GM12878 (cell line): ENCODE data around the gene AMZ2. TPM values are rescaled to one million over a fixed set of nuclear protein-coding genes. Genes with fewer than 3 reads are reported as not detected.
"Not testable (repeated sequence)": the region's sequence is repeated elsewhere in the genome, so short reads cannot be mapped to it uniquely, and the experiment has no call there.

Experiments
- ATAC-seq: fragments of 200-7000 bp; cut with Tn5 transposase; 3 replicates; pipeline ENCODE4 v1.9.1; 2020; ENCODE audit warnings: mild to moderate bottlenecking, moderate library complexity
- BruUV-seq: library from RNA; stranded (reverse); fragments of 400-500 nt; replicated peaks from 2 replicates; lab custom pipeline; 2021; lab: Mats Ljungman, UMichigan
- CTCF ChIA-PET: fragments of 300-600 bp; sonication (Branson Sonifier 250); formaldehyde crosslinking; extraction: SDS; loops from one replicate; lab custom pipeline; 2021; ENCODE audit warnings: inconsistent platforms; lab: Yijun Ruan, JAX
- POLR2A ChIA-PET: fragments of 350-600 bp; formaldehyde crosslinking; extraction: SDS; loops from one replicate; lab custom pipeline; 2021; ENCODE audit warnings: inconsistent platforms; lab: Charles Lee
- RAD21 ChIA-PET: fragments of 300-600 bp; sonication (Branson Sonifier 250); formaldehyde crosslinking; loops from one replicate; lab custom pipeline; 2023; ENCODE audit warnings: antibody characterized with exemption; ENCODE audit not compliant: unreplicated experiment; lab: Charles Lee
- SMC1A ChIA-PET: fragments of 300-600 bp; sonication (Branson Sonifier 250); formaldehyde crosslinking; loops from one replicate; lab custom pipeline; 2023; ENCODE audit not compliant: unreplicated experiment, uncharacterized antibody; lab: Charles Lee
- DNase-seq: peaks from one replicate; pipeline ENCODE4 v3.0.0-alpha.2; 2011; ENCODE audit warnings: low read depth, low spot score
- FAIRE-seq: peaks from 3 replicates; lab custom pipeline; 2011; peaks lifted over from hg19 to GRCh38; lab: Jason Lieb, UNC
- H2AFZ ChIP-seq: 2 replicates; pipeline ENCODE4 v1.6.0; 2011; ENCODE audit warnings: low read depth, low read length, control low read depth; ENCODE audit not compliant: control insufficient read depth
- H3K27ac ChIP-seq: 2 replicates; pipeline ENCODE4 v1.5.1; 2011; ENCODE audit warnings: control low read depth; ENCODE audit not compliant: control insufficient read depth, insufficient read depth
- H3K27me3 ChIP-seq, 2 experiments: replicated peaks in 1 of 2; 2 replicates each; pipeline versions ENCODE4 v1.6.0 to v1.6.1; 2011; ENCODE audit warnings: low read length in 1 of 2; ENCODE audit not compliant: control insufficient read depth in 2 of 2, insufficient read depth in 2 of 2
- H3K36me3 ChIP-seq, 2 experiments: 2 replicates each; pipeline ENCODE4 v1.5.1; 2011; ENCODE audit warnings: low read length in 1 of 2; ENCODE audit not compliant: control insufficient read depth in 2 of 2, insufficient read depth in 2 of 2
- H3K4me1 ChIP-seq: 2 replicates; pipeline ENCODE4 v1.6.1; 2011; ENCODE audit warnings: mild to moderate bottlenecking, low read length, moderate library complexity, mixed read lengths; ENCODE audit not compliant: control insufficient read depth, insufficient read depth
- H3K4me2 ChIP-seq: 2 replicates; pipeline ENCODE4 v1.6.0; 2011; ENCODE audit warnings: control low read depth; ENCODE audit not compliant: control insufficient read depth, insufficient read depth
- H3K4me3 ChIP-seq: fragments of 200-600 bp; sonication (generic); 2 replicates; pipeline ENCODE4 v1.5.1; 2016
- H3K79me2 ChIP-seq: 2 replicates; pipeline ENCODE4 v1.6.0; 2011; ENCODE audit warnings: low read length; ENCODE audit not compliant: control insufficient read depth, insufficient read depth
- H3K9ac ChIP-seq: 2 replicates; pipeline ENCODE4 v1.8.0; 2011; ENCODE audit warnings: low read length, control low read depth, mixed read lengths; ENCODE audit not compliant: control insufficient read depth, insufficient read depth
- H3K9me3 ChIP-seq: replicated peaks from 3 replicates; pipeline ENCODE4 v1.5.1; 2011; ENCODE audit warnings: mild to moderate bottlenecking, low read length; ENCODE audit not compliant: control insufficient read depth, insufficient read depth
- H4K20me1 ChIP-seq: 2 replicates; pipeline ENCODE4 v1.6.0; 2011; ENCODE audit not compliant: control insufficient read depth, insufficient read depth
- BHLHE40 ChIP-seq, 2 experiments: fragments of 450-650 bp in 1 of 2; IDR thresholded peaks; 2 replicates each; pipeline ENCODE4 v1.6.1; 2011 to 2017; ENCODE audit warnings: low read depth in 2 of 2, borderline replicate concordance in 1 of 2, improper control_type of control experiment in 1 of 2, low read length in 1 of 2, mild to moderate bottlenecking in 1 of 2
- DPF2 ChIP-seq: fragments of 450-650 bp; IDR thresholded peaks from 2 replicates; pipeline ENCODE4 v1.6.1; 2017; ENCODE audit warnings: mild to moderate bottlenecking
- EP300 ChIP-seq, 2 experiments: fragments of 150-350 bp in 1 of 2; IDR thresholded peaks; 2 replicates each; pipeline ENCODE4 v1.6.1; 2011 to 2012; ENCODE audit warnings: low read depth in 2 of 2, low read length in 2 of 2, borderline replicate concordance in 1 of 2, improper control_type of control experiment in 1 of 2, inconsistent platforms in 1 of 2; ENCODE audit not compliant: control insufficient read depth in 1 of 2
- FOS ChIP-seq: IDR thresholded peaks from 3 replicates; pipeline ENCODE4 v1.6.1; 2011; ENCODE audit warnings: borderline replicate concordance; ENCODE audit not compliant: insufficient read length; ENCODE audit errors: extremely low read depth
- FOXM1 ChIP-seq: IDR thresholded peaks from 2 replicates; pipeline ENCODE4 v1.6.1; 2012; ENCODE audit warnings: low read depth, mild to moderate bottlenecking, inconsistent platforms, low read length, moderate library complexity
- HDGF ChIP-seq: fragments of 450-650 bp; IDR thresholded peaks from 2 replicates; pipeline ENCODE4 v1.6.1; 2016; ENCODE audit warnings: antibody characterized with exemption
- IKZF1 ChIP-seq: fragments of 450-650 bp; conservative IDR thresholded peaks from 2 replicates; pipeline ENCODE4 v1.6.1; 2017; ENCODE audit warnings: antibody characterized with exemption, mild to moderate bottlenecking
- IKZF2 ChIP-seq, 2 experiments: fragments of 450-650 bp; IDR thresholded peaks; 2 replicates each; pipeline ENCODE4 v1.6.1; 2017; ENCODE audit warnings: mild to moderate bottlenecking in 2 of 2, moderate library complexity in 2 of 2
- MEF2B ChIP-seq: fragments of 450-650 bp; IDR thresholded peaks from 2 replicates; pipeline ENCODE4 v1.6.1; 2018; ENCODE audit warnings: mild to moderate bottlenecking, moderate library complexity; ENCODE audit not compliant: partially characterized antibody, poor library complexity, severe bottlenecking
- MTA2 ChIP-seq: fragments of 450-650 bp; IDR thresholded peaks from 2 replicates; pipeline ENCODE4 v1.6.1; 2016; ENCODE audit warnings: low read depth, mild to moderate bottlenecking, moderate library complexity
- NBN ChIP-seq: fragments of 450-650 bp; IDR thresholded peaks from 2 replicates; pipeline ENCODE4 v1.6.1; 2016
- NR2F1 ChIP-seq: fragments of 450-650 bp; conservative IDR thresholded peaks from 2 replicates; pipeline ENCODE4 v1.6.1; 2017; ENCODE audit warnings: mild to moderate bottlenecking
- RELB ChIP-seq: fragments of 450-650 bp; IDR thresholded peaks from 2 replicates; pipeline ENCODE4 v1.6.1; 2017; ENCODE audit warnings: low read depth, mild to moderate bottlenecking, moderate library complexity
- WGBS: methylation state at CpG from one replicate; pipeline ENCODE4 v1.1.6; 2016; ENCODE audit warnings: low lambda C conversion rate; ENCODE audit not compliant: insufficient replicate concordance, insufficient coverage; ENCODE audit errors: missing lambda C conversion rate; 5-methylcytosine and 5-hydroxymethylcytosine counted together
- in situ Hi-C: fragments of 300-500 bp; cut with MboI; formaldehyde crosslinking; loops from 9 replicates; pipeline ENCODE4 v1.14.3; 2018; ENCODE audit warnings: mixed read lengths
- intact Hi-C: fragments of 100-400 bp; cut with micrococcal nuclease; formaldehyde crosslinking; loops from one replicate; pipeline ENCODE4 v1.14.2; 2022; ENCODE audit not compliant: unreplicated experiment
- polyA plus RNA-seq, 11 experiments: library from polyadenylated mRNA; depleted of rRNA in 4 of 11; unstranded in 6 of 11; stranded (reverse) in 5 of 11; fragments of >200 nt; fragmentation: Nextera tagmentation in 4 of 11; fragmentation: Illumina TruSeq in 1 of 11; extraction: Ambion mirVana in 4 of 11; extraction: Trizol in 1 of 11; gene quantifications; 1 replicate in 1 of 11; 2 replicates in 10 of 11; pipeline versions ENCODE4 v1.2.1 to v1.2.3, GENCODE V29; 2011 to 2016; ENCODE audit warnings: inconsistent platforms in 2 of 11, missing spikeins in 2 of 11, low read depth in 1 of 11
- total RNA-seq, 4 experiments: library from RNA; depleted of rRNA in 3 of 4; stranded (reverse); fragments of >200 nt in 3 of 4; fragmentation: Illumina TruSeq in 1 of 4; extraction: Trizol in 1 of 4; gene quantifications; 2 replicates each; pipeline versions ENCODE4 v1.2.1 to v1.2.3, GENCODE V29; 2013 to 2021
- TF ChIP-seq, protein P1 (sequence below): fragments of 450-650 bp; IDR thresholded peaks from 2 replicates; pipeline ENCODE4 v1.6.1; 2016; ENCODE audit warnings: mild to moderate bottlenecking

AMZ2 gene
- total and polyA plus RNA-seq, 10 of the 15 experiments (the other 5 are each of a cell fraction or from before 2014, with no cell fraction given), result 79.1 to 189 (median 126) TPM

GRCh38 chr17:68222606-68223005, 25.2 kb upstream of the AMZ2 start:
- H3K36me3 ChIP-seq, result no peaks in the 10 kb centered on the region
- no peaks in the 10 kb centered on the region for H4K20me1 ChIP-seq
- no peak overlapping the region for H3K4me2 ChIP-seq
- H3K9me3 ChIP-seq, result no peaks in the 10 kb centered on the region
- no peak overlapping the region for H3K9ac ChIP-seq
- peaks cover 6% of the 10 kb centered on the region for H3K4me1 ChIP-seq
- POLR2A ChIA-PET, result interaction anchor here (1.3 kb wide), 1 partner anchor 9 kb away, joined by 3 read pairs; no protein-coding TSS in a partner anchor
- H3K4me3 ChIP-seq, result no peak overlapping the region
- TF ChIP-seq FOXM1 (no peak), FOS (no peak)
- H3K27ac ChIP-seq, result no peak overlapping the region
- no peaks in the 10 kb centered on the region for H3K79me2 ChIP-seq
- intact Hi-C loops, result no loop called here
- no TSS peak for BruUV-seq
- SMC1A ChIA-PET, result interaction anchor here (0.9 kb wide), 1 partner anchor 10 kb away, joined by 3 read pairs; no protein-coding TSS in a partner anchor
- ATAC-seq (no peak), FAIRE-seq (no peak), DNase-seq (no peak)
- no peak overlapping the region for H2AFZ ChIP-seq
- CTCF ChIA-PET, result interaction anchor here (0.9 kb wide), 1 partner anchor 17 kb away, joined by 4 read pairs; no protein-coding TSS in a partner anchor
- H3K27me3 ChIP-seq, result no peaks in the 10 kb centered on the region
- 84% methylated on average over 8 of the region's 8 CpGs for WGBS
- in situ Hi-C loops, result no loop called here
- RAD21 ChIA-PET, result no interaction called here

GRCh38 chr17:68225055-68225454, 22.8 kb upstream of the AMZ2 start:
- H3K4me2 ChIP-seq, H3K9ac ChIP-seq, H3K27me3 ChIP-seq, H3K79me2 ChIP-seq, H3K9me3 ChIP-seq, BruUV-seq, H4K20me1 ChIP-seq, H3K27ac ChIP-seq, H3K36me3 ChIP-seq, in situ Hi-C loops, intact Hi-C loops, H2AFZ ChIP-seq, H3K4me3 ChIP-seq, DNase-seq, H3K4me1 ChIP-seq: not testable (repeated sequence)
- ChIA-PET RAD21 (interaction anchor here (0.7 to 2.2 kb wide), 9 partner anchors 9 to 234 kb away, joined by 3 to 17 read pairs (median 4); no protein-coding TSS in a partner anchor), POLR2A (interaction anchor here (0.6 to 3.2 kb wide), 8 partner anchors 8 to 482 kb away, joined by 3 to 17 read pairs (median 4); partner anchors contain the start of gene AMZ2), CTCF (interaction anchor here (0.8 to 2.5 kb wide), 6 partner anchors 9 to 234 kb away, joined by 3 to 10 read pairs (median 6); no protein-coding TSS in a partner anchor), SMC1A (interaction anchor here (0.7 to 2.8 kb wide), 9 partner anchors 9 to 237 kb away, joined by 3 to 26 read pairs (median 5); partner anchors contain the start of gene AMZ2)
- ATAC-seq (peak; percentile 84), FAIRE-seq (peak; percentile 84)
- TF ChIP-seq DPF2 (0 out of 2 replicates have a peak, but pooled peaks have one; percentile 22), IKZF1 (peak; percentile 66), HDGF (0 out of 2 replicates have a peak, but pooled peaks have one; percentile 37), NR2F1 (peak; percentile 88), EP300 (IDR thresholded peaks at IDR 0.05; ENCODE audit: borderline replicate concordance in 1 of 2, control insufficient read depth in 1 of 2, low read depth in 2 of 2, low read length in 2 of 2) (peak in 1 of 2 experiments; percentile 51; a peak in 1 of 4 replicates), BHLHE40 (IDR thresholded peaks at IDR 0.05; ENCODE audit: borderline replicate concordance in 1 of 2, low read depth in 2 of 2, low read length in 1 of 2) (peak in 1 of 2 experiments; percentile 42; a peak in 2 of 4 replicates), MTA2 (peak; percentile 72; the same call in 1 of the 2 replicates), MEF2B (peak; percentile 88), IKZF2 (IDR thresholded peaks at IDR 0.05) (peak in 1 of 2 experiments; percentile 63; a peak in 2 of 4 replicates), RELB (peak; percentile 59; the same call in 1 of the 2 replicates), NBN (0 out of 2 replicates have a peak, but pooled peaks have one; percentile 38)
- TF ChIP-seq, protein P1, sequence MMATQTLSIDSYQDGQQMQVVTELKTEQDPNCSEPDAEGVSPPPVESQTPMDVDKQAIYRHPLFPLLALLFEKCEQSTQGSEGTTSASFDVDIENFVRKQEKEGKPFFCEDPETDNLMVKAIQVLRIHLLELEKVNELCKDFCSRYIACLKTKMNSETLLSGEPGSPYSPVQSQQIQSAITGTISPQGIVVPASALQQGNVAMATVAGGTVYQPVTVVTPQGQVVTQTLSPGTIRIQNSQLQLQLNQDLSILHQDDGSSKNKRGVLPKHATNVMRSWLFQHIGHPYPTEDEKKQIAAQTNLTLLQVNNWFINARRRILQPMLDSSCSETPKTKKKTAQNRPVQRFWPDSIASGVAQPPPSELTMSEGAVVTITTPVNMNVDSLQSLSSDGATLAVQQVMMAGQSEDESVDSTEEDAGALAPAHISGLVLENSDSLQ, result peak; percentile 24; the same call in 1 of the 2 replicates
- WGBS, result 10% methylated on average over 4 of the region's 4 CpGs
